Muscle layer of colon (tissue), 2 donors: ENCODE data around the gene TYRP1.

Source experiments
- H3K27ac ChIP-seq: one replicate; pipeline ENCODE4 v1.7.0; 2013; ENCODE audit warnings: low read depth, mild to moderate bottlenecking, low read length, moderate library complexity
- H3K27me3 ChIP-seq, 2 donors: one replicate each; pipeline ENCODE4 v1.7.0; 2013; ENCODE audit warnings: low read length in 2 of 2, mild to moderate bottlenecking in 2 of 2; ENCODE audit not compliant: insufficient read depth in 2 of 2, control insufficient read depth in 1 of 2
- H3K36me3 ChIP-seq: one replicate; pipeline ENCODE4 v1.7.0; 2013; ENCODE audit warnings: mild to moderate bottlenecking, low read length; ENCODE audit not compliant: insufficient read depth
- H3K4me1 ChIP-seq: one replicate; pipeline ENCODE4 v1.7.0; 2013; ENCODE audit warnings: mild to moderate bottlenecking, low read length; ENCODE audit not compliant: insufficient read depth
- H3K4me3 ChIP-seq, 2 donors: one replicate each; pipeline ENCODE4 v1.7.0; 2013; ENCODE audit warnings: low read length in 2 of 2, low read depth in 1 of 2, mild to moderate bottlenecking in 1 of 2, moderate library complexity in 1 of 2
- H3K9ac ChIP-seq: one replicate; pipeline ENCODE4 v1.7.0; 2013; ENCODE audit warnings: low read length
- H3K9me3 ChIP-seq: one replicate; pipeline ENCODE4 v1.7.0; 2013; ENCODE audit warnings: mild to moderate bottlenecking, low read length
- donor health status: abdominal sarcoma.
- donor health status: Adenocarcinoma of cecum.

The TYRP1 gene

DNA sequence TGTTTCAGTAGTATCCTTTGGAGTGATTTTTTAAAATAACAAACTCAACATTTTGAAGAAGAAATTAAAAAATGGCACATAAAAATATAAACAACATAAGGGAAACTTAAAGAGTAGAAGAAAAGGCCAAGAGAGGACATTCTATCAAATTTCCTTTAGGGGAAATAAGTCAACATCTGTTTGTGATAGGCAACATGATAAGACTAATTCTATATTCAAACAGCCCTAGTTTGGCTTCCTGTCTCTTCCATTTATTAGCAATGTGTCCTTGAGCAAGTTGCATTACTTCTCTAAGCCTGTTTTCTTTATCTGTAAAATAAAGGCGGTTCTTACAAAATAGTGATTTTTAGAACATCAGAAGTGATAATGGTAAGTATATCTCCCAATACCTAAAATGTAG lies 24.7 kb downstream of the TYRP1 start:
- Histone ChIP-seq H3K36me3 (no peaks in the 10 kb centered on the region), H3K27ac (no peak overlapping the region), H3K4me3 (no peak overlapping the region), H3K27me3 (no peaks in the 10 kb centered on the region), H3K4me1 (no peaks in the 10 kb centered on the region), H3K9ac (no peak overlapping the region), H3K9me3 (no peaks in the 10 kb centered on the region)

DNA sequence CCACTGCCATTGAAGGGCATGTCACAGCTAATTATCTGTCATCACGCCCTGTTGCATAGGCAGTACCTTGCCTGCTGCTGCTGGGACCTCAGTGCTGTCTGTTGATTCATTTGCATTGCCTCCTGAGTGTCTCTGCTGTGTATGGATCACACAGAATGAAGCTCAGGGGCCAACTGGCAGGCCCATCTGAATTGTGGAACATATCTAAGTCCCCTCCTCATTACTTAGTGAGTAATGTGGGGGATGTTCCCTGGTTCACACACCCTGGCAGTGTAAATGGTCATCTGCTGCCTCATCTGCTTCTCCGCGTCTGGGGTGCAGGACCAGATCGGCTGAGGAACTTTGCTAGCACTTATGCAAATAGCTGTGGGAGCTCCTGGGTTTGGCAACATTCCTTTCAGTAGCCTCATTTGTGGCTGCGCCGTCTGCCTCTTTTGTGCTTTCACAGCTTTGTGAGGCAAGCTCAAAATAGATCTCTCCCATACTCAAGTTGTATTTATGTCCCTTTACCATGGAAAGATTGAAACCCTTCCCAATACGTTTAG lies 25.4 kb downstream of the TYRP1 start:
- Histone ChIP-seq H3K27ac (no peak overlapping the region), H3K4me1 (no peaks in the 10 kb centered on the region), H3K4me3 (no peak overlapping the region), H3K9ac (no peak overlapping the region), H3K27me3 (no peaks in the 10 kb centered on the region), H3K9me3 (no peaks in the 10 kb centered on the region), H3K36me3 (no peaks in the 10 kb centered on the region)

DNA sequence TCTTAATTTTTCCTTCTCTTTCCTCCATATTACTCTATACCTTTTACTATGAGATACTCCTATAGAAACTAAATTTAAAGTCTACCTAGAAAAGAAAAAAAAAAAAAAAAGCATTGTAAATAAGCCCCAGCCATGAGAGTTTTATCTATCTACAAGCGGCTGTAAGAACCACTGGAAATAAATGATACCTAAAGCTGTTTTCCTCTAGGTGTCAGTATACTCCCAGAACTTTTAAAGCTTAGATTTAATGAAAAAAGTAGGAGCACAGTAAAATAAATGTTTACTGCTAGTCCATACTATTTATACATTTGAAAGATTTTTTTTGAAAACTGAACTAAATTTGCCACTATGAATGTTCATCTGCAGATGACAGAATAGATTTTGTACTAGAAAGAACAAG lies 26.2 kb downstream of the TYRP1 start:
- Histone ChIP-seq H3K27ac (no peak overlapping the region), H3K9me3 (no peaks in the 10 kb centered on the region), H3K4me1 (no peaks in the 10 kb centered on the region), H3K36me3 (no peaks in the 10 kb centered on the region), H3K9ac (no peak overlapping the region), H3K27me3 (no peaks in the 10 kb centered on the region), H3K4me3 (no peak overlapping the region)

DNA sequence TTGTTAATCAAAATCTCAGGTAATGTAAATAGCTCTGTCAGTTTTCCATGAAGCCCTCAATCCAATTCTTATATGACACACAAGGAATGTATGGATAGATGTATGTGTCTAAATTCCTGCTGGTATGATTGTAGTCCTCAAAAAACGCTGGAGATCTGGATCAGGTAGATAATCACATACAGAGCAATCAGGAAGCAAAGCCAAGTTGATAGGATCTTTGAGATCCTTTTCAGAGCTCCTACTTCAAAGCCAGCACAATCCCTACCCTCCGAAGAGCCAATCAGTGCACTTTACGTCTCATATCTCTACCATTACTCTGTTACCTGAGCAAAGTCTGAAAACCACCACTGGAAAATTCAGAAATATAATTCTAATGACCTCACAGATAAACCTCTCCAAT lies 27.4 kb downstream of the TYRP1 start:
- no peaks in the 10 kb centered on the region for H3K36me3 ChIP-seq
- no peak overlapping the region for H3K27ac ChIP-seq
- no peaks in the 10 kb centered on the region for H3K27me3 ChIP-seq
- H3K9ac ChIP-seq, result no peak overlapping the region
- H3K4me3 ChIP-seq, result no peak overlapping the region
- H3K4me1 ChIP-seq, result no peaks in the 10 kb centered on the region
- no peaks in the 10 kb centered on the region for H3K9me3 ChIP-seq

DNA sequence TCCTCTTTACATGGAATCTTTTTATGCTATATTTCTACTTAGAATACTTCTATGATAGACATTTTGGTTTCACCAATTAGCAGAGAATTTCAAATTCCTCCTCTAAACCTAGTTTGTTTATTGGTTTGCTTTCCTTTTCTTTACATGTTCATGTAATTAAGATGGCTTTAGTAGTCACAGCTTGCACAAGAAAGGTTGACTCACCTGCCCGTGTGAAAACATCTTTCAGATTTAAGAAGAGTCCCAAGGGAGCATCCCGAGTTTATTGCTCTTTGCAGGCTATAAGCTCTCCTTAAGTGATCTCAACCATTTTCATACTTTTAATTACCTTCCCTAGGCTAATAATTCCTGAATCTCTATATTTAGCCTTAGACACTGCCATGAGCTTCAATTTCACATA lies 28.9 kb downstream of the TYRP1 start:
- Histone ChIP-seq H3K36me3 (no peaks in the 10 kb centered on the region), H3K4me1 (no peaks in the 10 kb centered on the region), H3K27me3 (no peaks in the 10 kb centered on the region), H3K27ac (no peak overlapping the region), H3K9ac (no peak overlapping the region), H3K9me3 (no peaks in the 10 kb centered on the region), H3K4me3 (no peak overlapping the region)

DNA sequence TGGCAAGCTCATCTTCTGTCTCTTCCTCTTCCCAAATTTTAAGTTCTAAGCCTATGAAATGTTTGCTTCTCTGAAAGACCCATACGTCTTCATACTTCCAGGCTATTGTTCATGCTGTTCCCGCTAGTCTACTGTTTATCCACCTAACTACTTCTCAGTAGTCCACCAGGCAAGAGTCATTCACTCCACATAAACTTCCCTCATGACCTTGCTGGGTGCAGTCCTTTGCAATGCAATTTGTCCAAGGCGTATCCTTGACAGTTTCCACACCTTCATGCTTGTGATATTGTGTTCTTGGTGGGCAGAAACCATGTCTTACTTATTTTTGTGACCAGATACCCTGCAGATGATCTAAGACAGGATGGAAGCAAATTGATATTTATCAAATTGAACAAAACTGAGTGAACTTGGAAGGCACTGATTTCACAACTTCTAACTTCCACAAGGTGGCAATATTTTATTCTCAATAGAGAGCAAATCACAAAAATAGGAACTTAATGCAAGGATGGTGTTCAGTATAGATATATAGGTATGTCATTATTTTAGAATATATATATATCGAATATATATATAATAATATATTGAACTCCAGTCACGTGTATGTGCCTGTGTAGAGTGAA lies 30.3 kb downstream of the TYRP1 start:
- H3K9ac ChIP-seq, result no peak overlapping the region
- no peaks in the 10 kb centered on the region for H3K36me3 ChIP-seq
- H3K27ac ChIP-seq, result no peak overlapping the region

DNA sequence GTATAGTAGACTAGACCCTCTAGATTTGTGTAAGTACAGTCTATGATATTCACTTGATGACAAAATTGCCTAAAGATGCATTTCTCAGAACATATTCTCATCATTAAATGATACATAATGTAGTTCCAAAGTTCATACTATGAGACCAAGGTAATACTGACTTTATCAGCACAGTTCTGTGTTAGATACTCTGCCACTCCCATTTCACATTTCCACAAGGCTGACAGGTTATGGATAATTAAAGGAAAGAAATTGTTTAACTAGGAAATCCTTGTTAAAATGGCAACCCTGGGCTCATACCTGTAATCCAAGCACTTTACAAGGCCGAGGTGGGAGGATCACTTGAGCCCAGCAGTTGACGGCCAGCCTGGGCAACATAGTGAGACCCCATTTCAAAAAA lies 33.6 kb downstream of the TYRP1 start:
- Histone ChIP-seq H3K4me1 (no peaks in the 10 kb centered on the region), H3K27ac (no peak overlapping the region), H3K4me3 (no peak overlapping the region), H3K9ac (no peak overlapping the region), H3K36me3 (no peaks in the 10 kb centered on the region), H3K9me3 (no peaks in the 10 kb centered on the region), H3K27me3 (no peaks in the 10 kb centered on the region)

More for the DNA sequence above, 30.3 kb downstream of the TYRP1 start:
- no peaks in the 10 kb centered on the region for H3K4me1 ChIP-seq
- H3K9me3 ChIP-seq, result no peaks in the 10 kb centered on the region
- H3K4me3 ChIP-seq, result no peak overlapping the region
- H3K27me3 ChIP-seq, result no peaks in the 10 kb centered on the region

DNA sequence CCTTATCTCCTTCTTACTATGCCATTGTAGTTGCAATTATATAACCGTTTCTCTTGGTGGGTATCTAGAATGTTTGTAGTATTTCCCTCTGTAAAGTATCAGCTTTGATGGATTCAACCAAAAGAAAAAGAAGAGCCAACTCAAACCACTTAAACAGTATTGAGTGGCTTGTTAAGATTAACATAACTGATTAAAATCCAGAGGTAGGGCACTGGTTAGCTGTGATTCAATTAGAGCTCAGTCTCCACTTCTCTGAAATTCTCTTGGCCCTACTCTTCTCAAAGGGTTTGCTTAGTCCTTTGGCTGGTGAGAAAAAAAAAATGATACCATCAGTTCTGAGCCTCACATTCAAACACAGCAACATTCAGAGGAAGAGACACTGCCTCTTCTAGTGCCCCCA lies 37.0 kb downstream of the TYRP1 start:
- Histone ChIP-seq H3K9me3 (no peaks in the 10 kb centered on the region), H3K36me3 (no peaks in the 10 kb centered on the region), H3K4me3 (no peak overlapping the region), H3K9ac (no peak overlapping the region), H3K4me1 (no peaks in the 10 kb centered on the region), H3K27ac (no peak overlapping the region), H3K27me3 (no peaks in the 10 kb centered on the region)

DNA sequence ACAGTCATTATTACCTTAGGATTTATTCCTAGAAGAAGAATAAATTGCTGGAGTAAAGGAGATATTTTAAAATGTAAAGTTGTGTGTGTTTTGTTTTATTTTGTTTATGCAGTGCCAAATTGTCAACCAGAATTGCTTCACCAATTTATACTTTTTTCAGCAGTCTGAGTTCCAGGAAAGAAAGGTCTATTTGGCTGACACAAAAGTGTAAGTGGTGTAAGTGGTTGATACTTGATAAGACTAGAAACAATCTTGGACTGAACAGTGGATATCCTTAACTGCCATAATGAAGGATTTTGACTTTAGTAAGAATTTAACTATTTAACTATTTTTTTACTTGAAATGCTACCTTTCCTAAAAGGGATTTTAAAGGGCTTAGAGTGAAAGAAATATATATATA lies 37.7 kb downstream of the TYRP1 start:
- H3K27me3 ChIP-seq, result no peaks in the 10 kb centered on the region
- H3K27ac ChIP-seq, result no peak overlapping the region
- H3K9me3 ChIP-seq, result no peaks in the 10 kb centered on the region

DNA sequence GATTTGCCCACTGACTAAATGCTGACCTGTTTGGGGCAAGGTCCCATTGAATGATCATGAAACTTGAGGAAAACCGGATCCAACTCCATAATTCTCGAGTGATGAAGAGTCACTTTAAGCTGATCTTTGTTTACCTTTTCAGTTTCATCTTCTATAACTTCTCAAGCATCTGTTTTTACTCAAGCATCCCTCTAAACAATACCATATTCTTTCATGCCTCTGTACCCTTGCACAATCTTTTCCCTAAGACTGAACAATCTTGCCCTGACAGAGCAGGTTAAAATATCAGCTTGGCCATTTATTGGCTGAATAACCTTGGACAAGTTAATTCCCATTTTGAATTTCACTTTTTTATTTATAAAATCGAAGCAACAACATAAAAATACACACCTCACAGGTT lies 39.8 kb downstream of the TYRP1 start:
- no peaks in the 10 kb centered on the region for H3K4me1 ChIP-seq

More for the DNA sequence above, 37.7 kb downstream of the TYRP1 start:
- H3K36me3 ChIP-seq, result no peaks in the 10 kb centered on the region
- H3K4me3 ChIP-seq, result no peak overlapping the region
- no peaks in the 10 kb centered on the region for H3K4me1 ChIP-seq
- no peak overlapping the region for H3K9ac ChIP-seq

DNA sequence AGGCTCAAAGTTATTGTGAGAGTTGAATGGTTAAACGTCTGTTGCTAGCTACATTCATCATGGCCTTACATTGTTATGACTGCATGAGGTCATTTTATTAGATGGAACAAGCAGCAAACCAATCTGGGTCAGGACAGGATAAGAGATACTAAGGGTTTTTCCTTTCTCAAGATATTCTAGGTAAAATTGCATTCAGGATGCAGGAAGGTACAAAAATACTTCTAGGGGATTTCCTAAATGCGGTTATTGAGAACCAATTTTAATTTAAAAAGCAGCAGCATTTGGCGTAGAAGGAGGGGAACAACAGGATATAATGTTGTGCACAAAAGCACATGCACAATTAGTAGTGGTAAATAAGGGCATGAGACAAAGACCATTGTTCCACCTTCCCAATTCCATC lies 42.5 kb downstream of the TYRP1 start:
- no peaks in the 10 kb centered on the region for H3K27me3 ChIP-seq
- no peaks in the 10 kb centered on the region for H3K4me1 ChIP-seq
- H3K4me3 ChIP-seq, result no peak overlapping the region
- no peaks in the 10 kb centered on the region for H3K9me3 ChIP-seq
- no peaks in the 10 kb centered on the region for H3K36me3 ChIP-seq
- H3K27ac ChIP-seq, result no peak overlapping the region
- no peak overlapping the region for H3K9ac ChIP-seq

More for the DNA sequence above, 39.8 kb downstream of the TYRP1 start:
- Histone ChIP-seq H3K4me3 (no peak overlapping the region), H3K27ac (no peak overlapping the region), H3K36me3 (no peaks in the 10 kb centered on the region), H3K9ac (no peak overlapping the region), H3K27me3 (no peaks in the 10 kb centered on the region), H3K9me3 (no peaks in the 10 kb centered on the region)

DNA sequence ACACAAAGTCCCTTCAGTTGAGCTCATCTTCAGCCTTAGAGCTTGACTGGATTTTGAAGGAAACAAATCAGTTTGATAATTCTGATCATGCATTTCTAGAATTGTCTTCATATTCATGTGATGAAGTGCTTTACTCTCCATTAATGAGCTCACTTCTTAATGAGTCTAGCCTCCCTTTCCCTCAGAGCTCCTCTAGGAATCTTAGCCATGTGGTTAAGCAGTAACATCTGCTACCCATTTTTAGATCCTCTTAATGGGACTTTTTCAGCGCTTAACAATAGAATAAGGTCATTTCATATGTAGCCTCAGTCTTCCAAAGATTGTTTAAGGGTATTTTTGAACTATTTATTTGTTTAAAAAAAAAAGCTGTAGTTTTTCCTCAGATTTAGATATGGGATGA lies 44.7 kb downstream of the TYRP1 start:
- Histone ChIP-seq H3K36me3 (no peaks in the 10 kb centered on the region), H3K27me3 (no peaks in the 10 kb centered on the region), H3K9me3 (no peaks in the 10 kb centered on the region), H3K9ac (no peak overlapping the region), H3K27ac (no peak overlapping the region), H3K4me3 (no peak overlapping the region), H3K4me1 (no peaks in the 10 kb centered on the region)
